IMR-90 (cell line): ENCODE data around the gene BRAF.

Experiments
- CEBPB ChIP-seq: IDR thresholded peaks from 2 replicates; pipeline ENCODE4 v1.6.1; 2012; ENCODE audit warnings: low read depth, low read length, improper control_type of control experiment
- CTCF ChIP-seq: conservative IDR thresholded peaks from 2 replicates; pipeline ENCODE4 v1.5.1; 2012; ENCODE audit warnings: mild to moderate bottlenecking, low read depth, low read length, improper control_type of control experiment
- FOS ChIP-seq: fragments of 150-350 bp; IDR thresholded peaks from 2 replicates; pipeline ENCODE4 v1.6.1; 2016; ENCODE audit warnings: low read depth, low read length
- MAZ ChIP-seq: IDR thresholded peaks from 2 replicates; pipeline ENCODE4 v1.6.1; 2012; ENCODE audit warnings: low read depth, mild to moderate bottlenecking, low read length, improper control_type of control experiment, moderate library complexity, borderline replicate concordance
- NFE2L2 ChIP-seq: fragments of 150-350 bp; IDR thresholded peaks from 2 replicates; pipeline ENCODE4 v1.6.1; 2016; ENCODE audit warnings: low read depth, mild to moderate bottlenecking, low read length
- POLR2A ChIP-seq: IDR thresholded peaks from 2 replicates; pipeline ENCODE4 v1.6.1; 2012; ENCODE audit warnings: mild to moderate bottlenecking, low read depth, low read length
- RCOR1 ChIP-seq: IDR thresholded peaks from 2 replicates; pipeline ENCODE4 v1.6.1; 2012; ENCODE audit warnings: mild to moderate bottlenecking, low read length, improper control_type of control experiment; ENCODE audit not compliant: insufficient replicate concordance
- RFX5 ChIP-seq: IDR thresholded peaks from 2 replicates; pipeline ENCODE4 v1.8.0; 2012; ENCODE audit warnings: low read depth, mild to moderate bottlenecking, low read length, moderate library complexity
- SMC3 ChIP-seq: fragments of 150-350 bp; IDR thresholded peaks from 2 replicates; pipeline ENCODE4 v1.6.1; 2016; ENCODE audit warnings: low read depth, mild to moderate bottlenecking, antibody characterized with exemption, low read length, moderate library complexity
- USF2 ChIP-seq: fragments of 150-350 bp; IDR thresholded peaks from 2 replicates; pipeline ENCODE4 v1.6.1; 2017; ENCODE audit warnings: mild to moderate bottlenecking, antibody characterized with exemption, low read length, low read depth

- TF ChIP-seq CTCF, result no peak
- no peak for TF ChIP-seq RCOR1
- TF ChIP-seq POLR2A, result no peak
- no peak for TF ChIP-seq FOS
- no peak for TF ChIP-seq SMC3
- TF ChIP-seq CEBPB, result no peak
- TF ChIP-seq MAZ, result no peak
- no peak for TF ChIP-seq RFX5
- TF ChIP-seq USF2, result no peak
- no peak for TF ChIP-seq NFE2L2
These were observed 61.5 kb downstream of the BRAF start for GRCh38 chr7:140863184-140863583.
